ENCODE results near the gene SLC33A1. TPM values are rescaled to one million over a fixed set of nuclear protein-coding genes. Genes with fewer than 3 reads are reported as not detected.
A peak's percentile ranks its signal among the peaks of the same experiment; 100 is the strongest.

The SLC33A1 gene
- total RNA-seq: 27.0 TPM

DNA sequence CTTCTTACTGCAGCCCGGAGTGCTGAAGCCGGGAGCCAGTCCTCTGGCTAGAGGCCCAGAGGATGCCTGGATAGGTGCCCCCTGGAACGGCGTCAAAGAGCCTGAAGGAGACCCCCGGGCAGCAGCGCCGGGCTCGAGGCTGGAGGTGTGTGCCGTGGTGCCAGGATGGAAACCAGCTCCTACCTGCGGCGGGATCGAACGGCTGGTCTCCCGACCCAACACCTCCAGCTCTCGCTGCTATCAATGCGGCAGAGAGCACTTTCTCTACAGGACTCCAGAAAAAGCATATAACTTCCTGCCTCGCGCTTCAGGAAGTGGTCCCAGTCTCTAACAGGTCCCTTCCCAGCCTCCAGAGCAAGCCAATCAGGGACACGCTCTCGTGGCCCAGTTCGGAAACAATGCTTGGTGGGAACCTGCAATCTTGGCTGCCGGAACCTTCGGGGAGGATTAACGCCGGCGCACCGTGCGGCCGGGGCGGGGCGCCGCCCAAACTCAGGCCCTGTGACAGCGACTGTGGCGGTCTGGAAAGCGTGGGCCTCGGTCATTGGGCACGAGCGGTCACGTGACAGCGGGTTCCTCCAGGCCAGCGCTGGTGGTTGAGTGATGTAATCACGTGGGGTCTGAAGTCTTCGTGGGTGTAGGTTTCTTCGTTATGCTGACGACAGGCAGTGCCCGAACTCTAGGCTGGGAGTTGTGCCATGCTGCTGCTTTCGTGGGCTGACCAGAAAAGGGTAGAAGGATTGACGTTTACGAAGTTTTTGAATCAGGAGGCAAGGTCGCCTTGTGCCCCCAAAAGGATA lies at the start of gene SLC33A1:
Gene SLC33A1, minus strand, starts transcription at position 287 of the 800 bp plus-strand sequence. CDS start 430 bp downstream, outside the sequence.
- peaks cover 40% of the 10 kb centered on the region for H3K4me1 ChIP-seq
- H3K4me3 ChIP-seq: peak within 1 kb of the TSS; percentile 56 to 89
- intact Hi-C loops (cut with DNase I): no loop called here

GRCh38 chr3:155895379-155895900 lies 41.2 kb upstream of the SLC33A1 start:
- Histone ChIP-seq H3K4me3 (no peak overlapping the region), H3K27me3 (no peaks in the 10 kb centered on the region), H3K4me1 (peaks cover 8% of the 10 kb centered on the region), H3K36me3 (peaks cover 0 to 38% of the 10 kb centered on the region in 2 donors), H3K9me3 (no peaks in the 10 kb centered on the region), H3K27ac (no peak overlapping the region)
- intact Hi-C loops (cut with DNase I): no loop called here
- TF ChIP-seq POLR2AphosphoS5 (IDR thresholded peaks at IDR 0.05; ENCODE audit: insufficient read depth in 1 of 2, low read depth in 1 of 2): no peak
- TF ChIP-seq CTCF (IDR thresholded peaks at IDR 0.05): no peak
- TF ChIP-seq POLR2A (IDR thresholded peaks at IDR 0.05): no peak
- DNase-seq (ENCODE audit: extremely low spot score in 2 of 2): no peak

More for the DNA sequence above, at the start of gene SLC33A1:
- H3K27me3 ChIP-seq: no peaks in the 10 kb centered on the region
- H3K9me3 ChIP-seq: no peaks in the 10 kb centered on the region
- H3K36me3 ChIP-seq: peaks cover 0 to 4% of the 10 kb centered on the region in 2 donors
- peak within 1 kb of the TSS; percentile 96 for H3K27ac ChIP-seq
- peak; percentile 99 to 100 for DNase-seq (ENCODE audit: extremely low spot score in 2 of 2)
- TF ChIP-seq POLR2AphosphoS5 (IDR thresholded peaks at IDR 0.05; ENCODE audit: insufficient read depth in 1 of 2, low read depth in 1 of 2) (peak; percentile 95 to 99), POLR2A (IDR thresholded peaks at IDR 0.05) (peak in 1 of 2 donors; percentile 51), CTCF (IDR thresholded peaks at IDR 0.05) (peak in 1 of 3 experiments; percentile 26)

GRCh38 chr3:155891321-155891720 lies 37.1 kb upstream of the SLC33A1 start:
- H3K4me1 ChIP-seq: peaks cover 26% of the 10 kb centered on the region
- no peak for DNase-seq (ENCODE audit: extremely low spot score in 2 of 2)

GRCh38 chr3:155890671-155891190 lies 36.5 kb upstream of the SLC33A1 start:
- Histone ChIP-seq H3K4me1 (peaks cover 26% of the 10 kb centered on the region), H3K36me3 (peaks cover 0 to 22% of the 10 kb centered on the region in 2 donors), H3K27me3 (no peaks in the 10 kb centered on the region), H3K27ac (no peak overlapping the region), H3K9me3 (no peaks in the 10 kb centered on the region), H3K4me3 (no peak overlapping the region)
- no peak for DNase-seq (ENCODE audit: extremely low spot score in 2 of 2)
- intact Hi-C loops (cut with DNase I): no loop called here
- TF ChIP-seq POLR2A (IDR thresholded peaks at IDR 0.05) (no peak), CTCF (IDR thresholded peaks at IDR 0.05) (no peak), POLR2AphosphoS5 (IDR thresholded peaks at IDR 0.05; ENCODE audit: insufficient read depth in 1 of 2, low read depth in 1 of 2) (no peak)

More at GRCh38 chr3:155891321-155891720, 37.1 kb upstream of the SLC33A1 start:
- Histone ChIP-seq H3K9me3 (no peaks in the 10 kb centered on the region), H3K4me3 (no peak overlapping the region), H3K27me3 (no peaks in the 10 kb centered on the region), H3K27ac (no peak overlapping the region), H3K36me3 (peaks cover 0 to 22% of the 10 kb centered on the region in 2 donors)
- TF ChIP-seq POLR2A (IDR thresholded peaks at IDR 0.05): no peak
- no peak for TF ChIP-seq CTCF (IDR thresholded peaks at IDR 0.05)
- no peak for TF ChIP-seq POLR2AphosphoS5 (IDR thresholded peaks at IDR 0.05; ENCODE audit: insufficient read depth in 1 of 2, low read depth in 1 of 2)
- intact Hi-C loops (cut with DNase I): no loop called here

All from vagina (tissue), 2 donors.